Stimulated activated CD4-positive, alpha-beta T cell treated with anti-CD3 and anti-CD28 coated beads, Interleukin-1b, Interleukin-23, amount 100 ng/mL, for 1 hour (primary cell): ENCODE measurements around the gene EXTL2.
"Not testable (repeated sequence)": the region's sequence is repeated elsewhere in the genome, so short reads cannot be mapped to it uniquely, and the experiment has no call there.

ENCODE experiments used
- DNase-seq, 2 donors: peaks; one replicate each; pipeline ENCODE4 v3.0.0-alpha.2; 2020; ENCODE audit warnings: low read depth in 2 of 2

The EXTL2 gene

GRCh38 chr1:100860397-100860991 lies 34.1 kb downstream of the EXTL2 start:
- DNase-seq = no peak

- DNase-seq = not testable (repeated sequence)
These were observed 39.5 kb downstream of the EXTL2 start for GRCh38 chr1:100855116-100855515.

- no peak for DNase-seq
These were observed 41.7 kb downstream of the EXTL2 start for GRCh38 chr1:100852976-100853375.

GRCh38 chr1:100851726-100852125 lies 42.9 kb downstream of the EXTL2 start:
- DNase-seq = no peak

- no peak for DNase-seq
These were observed 47.1 kb downstream of the EXTL2 start for GRCh38 chr1:100847361-100848082.

- DNase-seq = not testable (repeated sequence)
These were observed 51.5 kb downstream of the EXTL2 start for GRCh38 chr1:100843160-100843559.

- DNase-seq = no peak
These were observed 58.5 kb downstream of the EXTL2 start for GRCh38 chr1:100835866-100836842.

GRCh38 chr1:100834777-100835660 lies 59.6 kb downstream of the EXTL2 start:
- DNase-seq = no peak

GRCh38 chr1:100832694-100833428 lies 61.8 kb downstream of the EXTL2 start:
- DNase-seq = no peak

GRCh38 chr1:100825666-100826065 lies 69.0 kb downstream of the EXTL2 start:
- not testable (repeated sequence) for DNase-seq
